Measurements from ENCODE around the gene TOM1. TPM values are rescaled to one million over a fixed set of nuclear protein-coding genes. Genes with fewer than 3 reads are reported as not detected.
A peak's percentile ranks its signal among the peaks of the same experiment; 100 is the strongest.

TOM1 gene
- polyA plus RNA-seq, 1 donor from 2014 or later = 23.1 TPM

DNA sequence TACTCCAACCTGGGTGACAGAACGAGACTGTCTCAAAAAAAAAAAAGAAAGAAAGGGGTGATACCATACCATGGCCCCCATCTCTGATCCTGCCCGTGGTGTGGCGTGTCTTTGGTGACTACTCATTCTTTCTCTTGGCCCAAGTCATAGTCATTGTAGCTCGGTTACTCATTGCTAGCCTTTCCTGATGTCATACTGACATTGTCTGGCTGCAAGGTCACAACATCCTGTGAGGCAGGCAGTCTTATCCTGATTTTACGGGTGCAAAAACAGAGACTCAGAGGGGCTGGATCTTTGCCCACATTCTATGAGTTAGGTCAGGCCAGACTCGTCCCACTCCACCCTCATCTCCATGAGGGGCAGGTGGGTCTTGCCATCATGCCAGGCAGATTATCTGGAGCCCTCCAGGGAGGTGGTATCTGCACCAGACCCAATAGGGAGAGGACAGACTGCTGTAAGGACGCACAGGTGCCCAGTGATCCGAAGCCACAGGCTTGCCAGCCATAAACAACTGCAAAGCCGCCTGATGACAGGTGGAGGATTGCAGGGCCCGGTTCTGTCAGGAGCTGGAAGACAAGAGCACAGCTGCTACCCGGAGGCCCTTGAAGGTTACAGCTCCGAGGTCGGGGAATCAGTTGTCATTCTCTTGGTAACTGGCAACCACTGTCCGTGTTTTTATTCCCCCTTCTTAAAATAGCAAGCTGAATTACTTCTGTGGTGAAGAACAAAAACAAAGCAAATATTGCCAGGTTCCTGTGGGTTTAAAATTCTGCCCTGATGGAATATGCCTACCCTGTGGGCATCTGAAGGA lies 13.8 kb downstream of the TOM1 start:
- Mint-ChIP-seq H3K27me3 (no peaks in the 10 kb centered on the region), H3K36me3 (peaks cover 4% of the 10 kb centered on the region), H3K4me1 (peaks cover 30 to 33% (median 32%) of the 10 kb centered on the region in 3 donors), H3K4me3 (no peak overlapping the region), H3K9me3 (no peaks in the 10 kb centered on the region), H3K27ac (peak overlapping the region in 1 of 3 donors; percentile 68)

DNA sequence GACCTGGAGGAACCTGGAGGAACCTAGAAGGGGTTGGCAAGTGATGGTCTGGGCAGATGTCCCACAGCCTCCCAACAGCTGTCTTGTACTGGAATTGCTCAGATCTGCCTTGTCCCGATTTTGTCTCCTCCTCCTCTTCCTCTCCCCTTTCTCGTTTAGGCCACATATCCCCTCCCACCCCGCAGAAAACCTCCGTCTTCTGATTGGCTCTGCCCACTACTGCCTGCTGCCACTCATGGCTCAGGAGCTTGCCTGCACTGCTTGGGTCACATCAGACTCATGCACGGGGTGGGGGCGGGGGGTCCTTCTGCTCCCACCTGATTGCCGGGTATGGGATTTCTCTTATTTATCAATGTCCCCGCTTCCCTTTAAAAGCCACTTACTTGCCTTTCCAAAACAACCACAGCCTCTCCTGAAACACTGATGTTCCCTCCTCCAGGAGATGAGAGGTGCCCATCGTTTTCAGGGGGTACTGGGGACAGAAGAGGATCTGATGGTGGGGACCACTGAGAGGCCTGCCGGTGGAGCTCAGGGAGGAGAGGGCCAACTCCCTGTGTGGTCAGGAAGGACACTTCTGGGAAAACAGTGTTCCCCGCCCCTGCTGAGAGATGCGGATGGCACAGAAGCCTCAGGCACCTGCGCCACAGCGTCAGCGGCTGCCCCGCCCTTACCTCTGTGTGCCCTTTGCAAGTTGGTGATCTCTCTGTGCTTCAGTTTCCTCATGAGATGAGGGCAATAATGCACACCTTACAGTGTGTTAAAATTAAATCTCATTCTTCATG lies 14.7 kb downstream of the TOM1 start:
- peaks cover 4% of the 10 kb centered on the region for H3K36me3 Mint-ChIP-seq
- peaks cover 22 to 24% (median 23%) of the 10 kb centered on the region in 3 donors for H3K4me1 Mint-ChIP-seq
- H3K9me3 Mint-ChIP-seq = no peaks in the 10 kb centered on the region
- peak overlapping the region in 1 of 3 donors; percentile 68 for H3K27ac Mint-ChIP-seq
- H3K4me3 Mint-ChIP-seq = peak overlapping the region in 1 of 4 donors; percentile 39
- H3K27me3 Mint-ChIP-seq = no peaks in the 10 kb centered on the region

DNA sequence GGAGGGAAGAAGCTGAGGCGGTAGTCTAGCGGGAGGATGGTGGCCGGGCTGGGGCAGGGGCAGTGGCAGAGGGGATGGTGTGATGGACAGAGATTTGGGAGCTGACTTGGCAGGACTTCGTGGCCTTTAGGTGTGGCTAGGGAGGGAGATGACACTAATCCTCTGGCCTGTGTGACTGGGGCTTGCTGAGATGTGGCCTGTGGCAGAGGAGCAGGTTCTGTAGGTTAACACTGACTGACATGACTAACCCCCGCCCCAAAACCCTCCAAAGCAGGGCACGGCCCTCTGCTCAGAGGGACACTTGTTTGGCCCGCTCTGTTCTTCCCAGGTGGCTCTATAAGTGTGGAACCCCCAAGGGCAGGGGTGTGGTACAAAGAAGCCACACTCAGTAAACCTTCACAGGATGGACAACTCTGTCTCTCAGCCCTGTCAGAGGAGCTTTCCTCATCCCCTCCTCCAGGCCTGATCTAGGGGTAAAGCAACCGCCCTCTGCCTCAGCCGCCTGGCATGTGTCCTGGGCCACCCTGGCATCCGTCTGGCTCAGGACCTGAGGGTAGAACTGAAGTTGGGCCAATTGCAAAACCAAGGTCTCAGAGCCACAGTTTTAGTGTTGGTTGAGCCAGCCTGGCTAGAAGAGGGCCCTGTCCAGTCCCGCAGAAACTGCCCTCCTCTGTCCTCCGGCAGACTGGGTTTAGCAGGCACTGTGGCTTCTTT lies 15.6 kb downstream of the TOM1 start:
- no peaks in the 10 kb centered on the region for H3K9me3 Mint-ChIP-seq
- peak overlapping the region in 1 of 3 donors; percentile 68 for H3K27ac Mint-ChIP-seq
- no peak overlapping the region for H3K4me3 Mint-ChIP-seq
- H3K27me3 Mint-ChIP-seq = no peaks in the 10 kb centered on the region
- H3K4me1 Mint-ChIP-seq = peaks cover 16 to 19% (median 17%) of the 10 kb centered on the region in 3 donors
- H3K36me3 Mint-ChIP-seq = peaks cover 4% of the 10 kb centered on the region

DNA sequence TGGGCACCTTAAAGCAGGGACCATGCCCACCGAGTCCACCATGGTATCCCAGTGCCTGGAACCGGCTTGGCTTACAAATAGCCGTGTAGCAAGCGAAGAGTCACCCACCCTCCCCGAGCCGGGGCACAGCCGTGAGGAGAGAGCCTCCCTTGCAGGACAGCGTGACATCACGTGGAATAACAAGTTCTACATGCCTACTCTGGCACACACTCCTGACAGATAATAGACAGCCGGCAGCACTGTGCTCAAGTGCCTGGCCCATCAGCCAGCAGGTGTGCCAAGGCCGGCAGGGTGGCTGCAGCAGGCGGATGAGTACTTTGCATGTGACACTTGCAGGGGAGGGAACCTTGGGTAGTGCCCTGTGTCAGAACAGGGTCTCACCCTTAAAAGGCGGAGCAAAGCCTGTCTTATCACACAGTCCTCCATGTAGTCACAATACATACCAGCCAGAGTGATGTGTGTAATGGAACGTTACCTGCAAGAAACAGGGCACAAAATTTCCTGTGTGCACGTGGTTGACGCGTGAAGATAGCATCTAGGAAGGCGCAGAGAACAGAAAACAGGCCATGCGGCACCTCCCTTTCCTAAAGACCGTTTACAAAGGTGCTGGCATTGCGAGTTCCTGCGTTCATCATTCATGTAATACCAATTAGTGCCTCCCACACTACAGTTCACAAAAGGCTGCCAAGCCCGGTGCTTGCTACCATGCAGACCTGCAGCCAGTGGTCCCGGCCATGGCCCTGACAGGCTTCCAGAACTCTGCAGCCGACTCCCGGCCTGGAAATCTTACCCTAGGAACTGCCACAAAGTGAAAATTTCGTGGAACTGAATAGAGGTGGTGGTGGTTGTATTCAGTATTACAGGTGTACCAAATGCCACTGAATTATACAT lies 16.4 kb downstream of the TOM1 start:
- Mint-ChIP-seq H3K4me3 (no peak overlapping the region), H3K4me1 (peaks cover 8 to 12% (median 10%) of the 10 kb centered on the region in 3 donors), H3K27me3 (no peaks in the 10 kb centered on the region)

DNA sequence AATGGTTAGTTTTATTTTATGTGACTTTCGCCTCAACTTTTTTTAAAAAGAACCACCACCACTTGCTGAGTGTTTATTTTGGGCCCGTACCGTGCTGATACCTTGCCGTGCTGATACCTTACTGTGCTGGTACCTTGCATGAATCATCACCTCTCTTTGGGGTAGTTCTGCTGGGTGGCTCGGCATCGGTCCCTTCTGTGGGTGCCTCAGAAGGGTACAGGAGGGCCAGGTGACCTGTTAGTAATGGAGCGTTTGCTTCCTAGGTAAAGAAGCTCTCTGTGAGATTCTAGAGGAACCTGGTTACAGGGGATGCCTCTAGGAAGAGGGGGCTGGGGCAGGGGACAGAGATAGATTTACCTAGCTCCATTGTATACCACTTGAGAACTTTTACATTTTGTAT lies 17.1 kb downstream of the TOM1 start:
- Mint-ChIP-seq H3K27me3 (no peaks in the 10 kb centered on the region), H3K4me1 (peaks cover 4 to 8% (median 4%) of the 10 kb centered on the region in 3 donors), H3K27ac (no peak overlapping the region)

More for the DNA sequence above, 16.4 kb downstream of the TOM1 start:
- no peak overlapping the region for H3K27ac Mint-ChIP-seq
- no peaks in the 10 kb centered on the region for H3K9me3 Mint-ChIP-seq
- H3K36me3 Mint-ChIP-seq = peaks cover 4% of the 10 kb centered on the region

DNA sequence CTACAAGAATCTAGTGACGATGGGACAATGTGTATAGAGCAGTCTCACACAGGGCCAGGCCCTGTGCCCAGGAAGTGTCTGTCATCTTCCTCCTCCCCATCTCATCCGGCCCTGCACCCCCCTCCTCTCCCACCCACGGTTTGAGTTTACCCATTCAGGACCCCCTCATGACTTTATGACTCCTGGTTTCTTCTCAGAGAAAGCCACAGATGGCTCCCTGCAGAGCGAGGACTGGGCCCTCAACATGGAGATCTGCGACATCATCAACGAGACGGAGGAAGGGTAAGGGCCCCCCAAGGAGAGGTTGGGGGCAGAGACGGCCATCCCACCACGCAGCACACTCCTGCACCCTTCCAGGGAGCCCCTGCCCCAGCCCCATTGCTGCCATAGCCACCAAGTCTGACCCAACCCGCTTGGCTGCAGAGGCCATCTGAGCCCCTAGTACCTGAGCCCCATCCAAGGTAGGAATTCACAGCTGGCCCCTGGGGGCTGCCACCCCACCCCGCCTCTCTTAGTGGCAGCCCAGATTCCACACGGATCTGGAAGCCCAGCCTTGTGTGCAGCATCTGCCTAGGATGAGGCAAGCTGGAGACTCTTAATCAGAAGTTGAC lies 18.1 kb downstream of the TOM1 start:
- no peak overlapping the region for H3K4me3 Mint-ChIP-seq
- no peaks in the 10 kb centered on the region for H3K9me3 Mint-ChIP-seq
- peaks cover 6% of the 10 kb centered on the region for H3K36me3 Mint-ChIP-seq
- H3K27ac Mint-ChIP-seq = peak overlapping the region in 2 of 3 donors; percentile 39 to 59
- H3K4me1 Mint-ChIP-seq = peaks cover 2 to 4% (median 3%) of the 10 kb centered on the region in 3 donors
- no peaks in the 10 kb centered on the region for H3K27me3 Mint-ChIP-seq

More for the DNA sequence above, 17.1 kb downstream of the TOM1 start:
- Mint-ChIP-seq H3K9me3 (no peaks in the 10 kb centered on the region), H3K36me3 (peaks cover 6% of the 10 kb centered on the region), H3K4me3 (no peak overlapping the region)

DNA sequence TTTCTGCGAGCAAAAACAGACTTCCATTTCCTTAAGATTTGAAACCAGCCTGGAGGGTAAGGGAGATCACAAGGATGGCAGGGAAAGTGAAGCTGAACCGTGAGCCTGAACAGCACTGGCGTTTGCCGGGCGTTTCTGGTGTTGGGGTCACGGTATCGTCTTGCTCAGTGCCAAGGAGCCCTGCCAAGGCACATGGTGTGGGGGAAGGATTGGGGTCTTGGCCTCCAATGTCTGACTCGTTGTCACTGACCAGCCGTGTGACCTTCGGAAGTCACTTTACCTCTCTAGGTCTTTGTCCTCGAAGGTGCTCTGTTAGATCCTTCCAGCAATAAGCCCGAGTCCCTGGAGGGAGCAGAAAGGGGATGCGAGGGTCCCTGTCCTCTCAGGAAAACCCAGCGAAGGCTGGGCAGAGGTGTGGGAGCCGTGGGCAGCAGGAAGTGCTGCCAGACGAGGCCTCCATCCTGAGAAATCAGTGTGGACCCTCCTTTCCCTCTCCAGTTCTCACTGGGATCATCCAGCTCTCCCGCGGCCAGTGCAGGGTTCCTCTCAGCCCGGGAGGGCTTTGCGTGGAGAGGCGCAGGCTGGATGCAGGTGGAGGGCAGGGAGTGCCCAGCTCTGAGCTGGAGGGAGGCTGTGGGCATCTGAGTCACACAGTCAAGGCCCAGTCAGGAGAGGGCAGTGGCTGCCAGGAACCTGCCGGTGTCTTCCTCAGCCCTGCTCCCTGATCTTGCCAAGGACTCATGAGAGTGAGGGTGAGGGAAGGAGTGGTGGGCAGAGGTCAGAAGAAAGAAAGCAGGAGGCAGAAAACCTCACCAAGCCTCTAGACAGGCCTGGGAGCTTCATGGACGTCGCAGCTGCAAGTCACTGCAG lies 18.9 kb downstream of the TOM1 start:
- no peaks in the 10 kb centered on the region for H3K27me3 Mint-ChIP-seq
- peaks cover 2 to 4% (median 2%) of the 10 kb centered on the region in 3 donors for H3K4me1 Mint-ChIP-seq
- peaks cover 5% of the 10 kb centered on the region for H3K36me3 Mint-ChIP-seq
- peak overlapping the region in 1 of 3 donors; percentile 39 for H3K27ac Mint-ChIP-seq
- H3K4me3 Mint-ChIP-seq = no peak overlapping the region
- no peaks in the 10 kb centered on the region for H3K9me3 Mint-ChIP-seq

DNA sequence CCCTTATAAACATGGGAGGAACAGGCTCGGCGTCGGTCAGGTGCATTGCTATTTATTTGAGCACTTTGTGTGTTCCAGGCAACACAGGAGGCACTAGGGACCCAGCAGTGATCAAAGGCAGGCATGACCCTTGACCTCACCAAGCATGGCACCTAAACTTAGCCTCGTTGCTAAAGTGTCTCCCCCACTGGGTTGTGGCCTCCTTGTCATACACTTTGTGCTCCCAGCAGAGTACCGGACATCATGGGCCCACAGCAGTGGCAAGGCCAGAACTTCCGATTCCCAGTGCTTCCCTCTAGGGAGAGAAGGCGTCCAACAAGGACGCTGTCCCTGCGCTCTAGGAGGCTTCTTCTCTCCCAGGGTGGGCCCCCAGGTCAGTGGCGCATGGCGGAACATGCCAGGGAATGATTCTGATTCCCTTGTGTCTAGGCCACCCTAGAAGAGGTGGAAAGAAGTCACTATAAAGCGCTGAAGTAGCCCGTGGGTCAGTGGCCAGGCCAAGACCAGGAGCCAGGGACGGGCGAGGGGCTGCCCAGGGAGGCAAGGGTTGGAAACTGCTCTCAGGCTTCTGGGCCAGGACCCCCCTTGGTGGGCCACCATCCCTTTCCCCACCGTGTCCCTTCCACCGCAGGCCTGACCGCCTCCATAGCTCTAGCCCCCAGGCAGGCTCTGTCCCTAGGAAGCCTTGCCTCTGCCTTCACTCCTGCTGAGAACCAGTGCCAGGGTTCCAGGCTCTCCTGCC lies 19.7 kb downstream of the TOM1 start:
- peaks cover 5% of the 10 kb centered on the region for H3K36me3 Mint-ChIP-seq
- H3K27ac Mint-ChIP-seq = peak overlapping the region in 1 of 3 donors; percentile 31
- no peaks in the 10 kb centered on the region for H3K9me3 Mint-ChIP-seq
- H3K27me3 Mint-ChIP-seq = no peaks in the 10 kb centered on the region
- H3K4me3 Mint-ChIP-seq = no peak overlapping the region
- peaks cover 2 to 4% (median 2%) of the 10 kb centered on the region in 3 donors for H3K4me1 Mint-ChIP-seq

DNA sequence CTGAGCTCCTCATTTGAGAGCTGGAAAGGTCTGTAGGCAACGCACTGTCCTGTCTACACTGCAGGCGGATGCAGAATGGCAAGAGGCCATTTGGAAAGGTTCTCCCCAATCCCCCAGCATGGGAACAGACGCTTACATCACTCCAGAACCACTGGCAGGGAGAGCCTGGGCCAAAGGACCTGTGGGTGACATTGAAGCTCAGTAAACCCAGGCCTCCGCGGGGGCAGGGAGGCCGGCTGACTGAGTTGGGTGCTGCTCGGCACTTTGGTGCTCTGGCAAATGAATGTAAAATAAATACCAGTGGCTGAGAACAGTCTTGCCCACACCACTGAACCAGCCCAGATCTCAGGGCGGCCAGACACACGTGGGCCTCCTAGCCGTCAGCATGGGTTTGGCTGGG lies 22.4 kb downstream of the TOM1 start:
- Mint-ChIP-seq H3K9me3 (no peaks in the 10 kb centered on the region), H3K36me3 (peaks cover 5% of the 10 kb centered on the region), H3K27me3 (no peaks in the 10 kb centered on the region), H3K4me1 (peaks cover 0 to 5% (median 0%) of the 10 kb centered on the region in 3 donors), H3K27ac (no peak overlapping the region), H3K4me3 (no peak overlapping the region)

DNA sequence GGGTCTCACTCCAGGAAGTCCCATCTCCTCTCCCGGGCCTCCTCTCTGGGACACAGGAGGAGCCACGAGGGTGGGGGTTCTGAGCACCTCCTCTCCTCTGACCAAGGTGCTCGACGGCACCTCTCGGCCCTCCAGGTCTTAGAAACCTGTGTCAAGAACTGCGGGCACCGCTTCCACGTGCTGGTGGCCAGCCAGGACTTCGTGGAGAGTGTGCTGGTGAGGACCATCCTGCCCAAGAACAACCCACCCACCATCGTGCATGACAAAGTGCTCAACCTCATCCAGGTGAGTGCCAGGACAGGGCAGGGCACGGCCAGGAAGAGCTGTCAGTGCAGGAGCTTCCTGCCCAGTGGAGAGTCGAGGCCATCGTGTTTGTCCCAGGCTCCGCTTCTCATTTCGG lies 23.2 kb downstream of the TOM1 start:
- H3K36me3 Mint-ChIP-seq = peaks cover 5% of the 10 kb centered on the region
- no peak overlapping the region for H3K27ac Mint-ChIP-seq
- H3K4me1 Mint-ChIP-seq = peaks cover 0 to 5% (median 0%) of the 10 kb centered on the region in 3 donors
- no peaks in the 10 kb centered on the region for H3K27me3 Mint-ChIP-seq
- no peak overlapping the region for H3K4me3 Mint-ChIP-seq
- H3K9me3 Mint-ChIP-seq = no peaks in the 10 kb centered on the region

DNA sequence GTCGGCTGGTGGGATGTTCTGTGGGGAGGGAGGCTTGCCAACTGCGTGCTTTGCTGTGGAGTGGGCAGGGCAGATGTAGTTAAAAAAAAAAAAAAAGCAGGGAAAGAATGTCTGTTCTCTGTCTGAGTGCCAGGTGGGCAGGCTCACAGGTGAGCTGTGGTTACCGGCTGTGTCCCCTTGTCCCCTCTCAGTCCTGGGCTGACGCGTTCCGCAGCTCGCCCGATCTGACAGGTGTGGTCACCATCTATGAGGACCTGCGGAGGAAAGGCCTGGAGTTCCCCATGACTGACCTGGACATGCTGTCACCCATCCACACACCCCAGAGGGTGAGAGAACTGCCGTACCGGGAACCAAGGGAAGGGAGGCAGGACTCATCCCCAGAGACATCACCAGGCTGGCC lies 23.6 kb downstream of the TOM1 start:
- H3K36me3 Mint-ChIP-seq = peaks cover 5% of the 10 kb centered on the region
- no peak overlapping the region for H3K4me3 Mint-ChIP-seq
- H3K27me3 Mint-ChIP-seq = no peaks in the 10 kb centered on the region
- no peak overlapping the region for H3K27ac Mint-ChIP-seq
- H3K9me3 Mint-ChIP-seq = no peaks in the 10 kb centered on the region
- H3K4me1 Mint-ChIP-seq = peaks cover 0 to 5% (median 0%) of the 10 kb centered on the region in 3 donors

DNA sequence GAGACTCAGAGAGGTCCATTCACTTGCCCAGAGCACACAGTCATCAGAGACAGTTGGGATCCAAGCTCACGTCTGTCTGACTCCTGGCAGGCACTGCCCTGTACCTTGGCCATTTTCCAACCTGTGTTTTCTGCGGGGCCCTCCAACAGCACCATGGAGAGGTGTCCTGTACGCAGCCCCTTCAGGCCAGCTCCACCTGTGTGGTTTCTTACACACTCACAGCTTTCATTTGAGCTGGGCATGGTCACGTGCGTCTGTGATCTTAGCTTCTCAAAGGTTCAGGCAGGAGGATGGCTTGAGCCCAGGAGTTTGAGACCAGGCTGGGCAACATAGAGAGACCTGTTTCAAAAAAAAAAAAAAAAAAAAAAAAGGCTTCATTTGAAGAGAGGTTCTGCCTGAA lies 24.4 kb downstream of the TOM1 start:
- Mint-ChIP-seq H3K4me1 (peaks cover 0 to 5% (median 0%) of the 10 kb centered on the region in 3 donors), H3K9me3 (no peaks in the 10 kb centered on the region)

More for the DNA sequence above, 24.4 kb downstream of the TOM1 start:
- Mint-ChIP-seq H3K27ac (no peak overlapping the region), H3K36me3 (peaks cover 5% of the 10 kb centered on the region), H3K27me3 (no peaks in the 10 kb centered on the region), H3K4me3 (no peak overlapping the region)

Measured in IgD-negative memory B cell (primary cell).